ENCODE measurements around the gene SETBP1. TPM values are rescaled to one million over a fixed set of nuclear protein-coding genes. Genes with fewer than 3 reads are reported as not detected.

The SETBP1 gene
- total and polyA plus RNA-seq, 2 of the 8 experiments (the other 6 are each of a cell fraction or from before 2014, with no cell fraction given): 2.0 to 6.5 TPM

GRCh38 chr18:44838971-44839666 lies 158.4 kb downstream of the SETBP1 start:
- WGBS, 2 experiments (ENCODE audit: extremely low coverage in 1 of 2, insufficient coverage in 1 of 2, insufficient read length in 1 of 2, insufficient replicate concordance in 2 of 2, low coverage in 1 of 2, low lambda C conversion rate in 2 of 2, missing lambda C conversion rate in 1 of 2): 71% methylated on average over 8 of the region's 8 CpGs; no CpG with 5 or more reads in 1 of the 2 experiments
- Histone ChIP-seq H2AFZ (ENCODE audit: low read length) (no peak overlapping the region), H4K20me1 (replicated peaks in 1 of 2; ENCODE audit: control insufficient read depth in 1 of 2, insufficient read depth in 2 of 2, low read length in 2 of 2) (no peaks in the 10 kb centered on the region), H3K23ac (ENCODE audit: insufficient read length) (no peak overlapping the region), H3K27ac (ENCODE audit: low read depth, low read length) (no peak overlapping the region), H4K8ac (ENCODE audit: extremely low read depth, insufficient read depth, low read length) (no peak overlapping the region), H4K91ac (replicated peaks; ENCODE audit: insufficient read length, low read length) (no peak overlapping the region), H2BK120ac (replicated peaks; ENCODE audit: low read depth, low read length) (no peak overlapping the region), H4K5ac (ENCODE audit: insufficient read length, low read depth, low read length) (no peak overlapping the region), H2BK15ac (ENCODE audit: low read length) (no peak overlapping the region), H2BK20ac (ENCODE audit: low read length) (peak overlapping the region; percentile 13; the same call in 1 of the 2 replicates), H3K27me3 (replicated peaks in 1 of 4; ENCODE audit: control insufficient read depth in 3 of 4, extremely low read depth in 1 of 4, insufficient read depth in 3 of 4, low read length in 3 of 4) (no peaks in the 10 kb centered on the region), H2BK12ac (ENCODE audit: low read depth, low read length) (peak overlapping the region; percentile 82; the same call in 1 of the 2 replicates), H3K23me2 (ENCODE audit: low read depth, low read length) (no peaks in the 10 kb centered on the region), H3K79me2 (ENCODE audit: control insufficient read depth in 1 of 2, insufficient read depth in 2 of 2, low read length in 2 of 2) (no peaks in the 10 kb centered on the region), H3K9me3 (ENCODE audit: insufficient read depth in 2 of 2, low read depth in 1 of 2, low read length in 1 of 2) (no peaks in the 10 kb centered on the region), H3K4ac (replicated peaks; ENCODE audit: insufficient read length, low read depth, low read length) (peak overlapping the region; percentile 20), H3K56ac (replicated peaks; ENCODE audit: insufficient read length, low read depth, low read length) (no peak overlapping the region), H2BK5ac (ENCODE audit: low read depth, low read length) (peak overlapping the region; percentile 60; the same call in 1 of the 2 replicates), H3K14ac (ENCODE audit: insufficient read length) (no peak overlapping the region), H3K4me1 (replicated peaks in 1 of 4; ENCODE audit: control insufficient read depth in 3 of 4, insufficient read depth in 4 of 4, low read length in 3 of 4) (peaks cover 2 to 9% (median 8%) of the 10 kb centered on the region in 4 experiments; a peak in 5 of 7 replicates), H2AK5ac (ENCODE audit: low read depth, low read length) (no peak overlapping the region; the same call in 1 of the 2 replicates), H3K18ac (ENCODE audit: extremely low read depth, low read length) (no peak overlapping the region), H3K4me3 (ENCODE audit: extremely low read depth in 1 of 4, insufficient read depth in 2 of 4, low read depth in 3 of 4, low read length in 4 of 4) (no peak overlapping the region), H3K79me1 (ENCODE audit: low read depth, low read length) (no peaks in the 10 kb centered on the region), H3K9ac (replicated peaks in 1 of 4; ENCODE audit: extremely low read depth in 1 of 4, low read depth in 3 of 4, low read length in 3 of 4) (no peak overlapping the region), H3K4me2 (ENCODE audit: insufficient read depth in 1 of 2, low read depth in 2 of 2, low read length in 2 of 2) (peak overlapping the region; percentile 8 to 30; a peak in 1 of 4 replicates), H3K36me3 (ENCODE audit: control insufficient read depth in 2 of 4, insufficient read depth in 4 of 4, low read length in 3 of 4) (no peaks in the 10 kb centered on the region)
- ChIA-PET POLR2A (ENCODE audit: partially characterized antibody) (no interaction called here), CTCF (ENCODE audit: partially characterized antibody) (interaction anchor here (0.7 to 1.8 kb wide), 2 partner anchors 40 to 781 kb away, joined by 3 to 7 read pairs; no protein-coding TSS in a partner anchor)
- DNase-seq (ENCODE audit: low read depth in 1 of 2, low spot score in 2 of 2) (peak in 1 of 2 experiments; percentile 48), FAIRE-seq (no peak)
- TF ChIP-seq MAFK (IDR thresholded peaks at IDR 0.05; ENCODE audit: low read depth, low read length) (peak; percentile 81; the same call in 1 of the 2 replicates), HDAC2 (IDR thresholded peaks at IDR 0.05; ENCODE audit: borderline replicate concordance in 1 of 2, low read depth in 2 of 2, low read length in 2 of 2) (no peak), SIX5 (IDR thresholded peaks at IDR 0.05; ENCODE audit: low read depth, low read length) (no peak), BACH1 (IDR thresholded peaks at IDR 0.05; ENCODE audit: low read length) (peak; percentile 91)

All from H1 (cell line).